K562 (cell line): ENCODE data around the gene CEBPE. TPM values are rescaled to one million over a fixed set of nuclear protein-coding genes. Genes with fewer than 3 reads are reported as not detected.

ENCODE experiments used
- ATAC-seq: fragments of 200-7000 bp; cut with Tn5 transposase; 3 replicates; pipeline ENCODE4 v1.9.1; 2020; ENCODE audit warnings: moderate library complexity
- BruUV-seq: library from RNA; stranded (reverse); fragments of 400-500 nt; replicated peaks from 2 replicates; lab custom pipeline; 2021; lab: Mats Ljungman, UMichigan
- CTCF ChIA-PET: fragments of 300-600 bp; formaldehyde crosslinking; extraction: SDS; loops from one replicate; lab custom pipeline; 2021; ENCODE audit warnings: low intra/inter-chr PET ratio; lab: Yijun Ruan, JAX
- POLR2A ChIA-PET: fragments of 300-600, 350-650 bp; sonication (Branson Sonifier 250); formaldehyde crosslinking; extraction: SDS; loops from one replicate; lab custom pipeline; 2021; ENCODE audit warnings: antibody characterized with exemption, inconsistent platforms; lab: Yijun Ruan, JAX
- DNase-seq, 4 experiments: peaks; one replicate each; pipeline versions ENCODE4 v3.0.0 to v3.0.0-alpha.2; 2011 to 2018; ENCODE audit warnings: low spot score in 3 of 4, mixed read lengths in 3 of 4; ENCODE audit errors: extremely low read depth in 1 of 4
- FAIRE-seq: peaks from 2 replicates; lab custom pipeline; 2011; peaks lifted over from hg19 to GRCh38; lab: Jason Lieb, UNC
- H2AFZ ChIP-seq: 2 replicates; pipeline ENCODE4 v1.6.0; 2011; ENCODE audit warnings: low read depth, low read length, control low read depth, inconsistent platforms
- H3K27ac ChIP-seq: fragments of 200-600 bp; 3 replicates; pipeline ENCODE4 v1.8.0; 2011; ENCODE audit warnings: low read depth, mild to moderate bottlenecking, control low read depth, inconsistent platforms, low read length, moderate library complexity, mixed read lengths; ENCODE audit errors: extremely low read depth
- H3K27me3 ChIP-seq, 2 experiments: fragments of 300-600 bp in 1 of 2; 2 replicates in 1 of 2; 3 replicates in 1 of 2; pipeline versions ENCODE4 v1.6.0 to v1.8.0; 2011; ENCODE audit warnings: inconsistent platforms in 2 of 2, low read length in 2 of 2, mild to moderate bottlenecking in 1 of 2, mixed read lengths in 1 of 2, moderate library complexity in 1 of 2; ENCODE audit not compliant: control insufficient read depth in 2 of 2, insufficient read depth in 2 of 2
- H3K36me3 ChIP-seq: fragments of 300-600 bp; 3 replicates; pipeline ENCODE4 v1.8.0; 2011; ENCODE audit warnings: mild to moderate bottlenecking, low read length, inconsistent platforms; ENCODE audit not compliant: control insufficient read depth, insufficient read depth
- H3K4me1 ChIP-seq, 2 experiments: fragments of 200-600 bp in 1 of 2; replicated peaks in 1 of 2; 2 replicates in 1 of 2; 3 replicates in 1 of 2; pipeline versions ENCODE4 v1.5.1 to v1.8.0; 2011; ENCODE audit warnings: inconsistent platforms in 2 of 2, low read length in 2 of 2, mild to moderate bottlenecking in 1 of 2, mixed read lengths in 1 of 2, moderate library complexity in 1 of 2; ENCODE audit not compliant: control insufficient read depth in 2 of 2, insufficient read depth in 2 of 2
- H3K4me2 ChIP-seq: 2 replicates; pipeline ENCODE4 v1.6.1; 2011; ENCODE audit warnings: low read length, control low read depth, inconsistent platforms, mixed read lengths; ENCODE audit not compliant: insufficient read depth
- H3K4me3 ChIP-seq: fragments of 200-600 bp; sonication (generic), shearing (Covaris generic); 2 replicates; pipeline ENCODE4 v1.5.1; 2016; ENCODE audit warnings: control low read depth, inconsistent platforms
- H3K79me2 ChIP-seq: fragments of 200-600 bp; 3 replicates; pipeline ENCODE4 v1.8.0; 2011; ENCODE audit warnings: low read length, inconsistent platforms; ENCODE audit not compliant: control insufficient read depth, insufficient read depth
- H3K9ac ChIP-seq, 2 experiments: 2 replicates each; pipeline versions ENCODE4 v1.6.0 to v1.6.1; 2011; ENCODE audit warnings: low read depth in 2 of 2, low read length in 2 of 2, control low read depth in 1 of 2, inconsistent platforms in 1 of 2, mild to moderate bottlenecking in 1 of 2, mixed read lengths in 1 of 2; ENCODE audit not compliant: insufficient read depth in 1 of 2
- H3K9me1 ChIP-seq: one replicate; pipeline ENCODE4 v1.6.0; 2011; ENCODE audit warnings: inconsistent platforms, mild to moderate bottlenecking, low read length, moderate library complexity; ENCODE audit not compliant: control insufficient read depth, insufficient read depth
- H3K9me3 ChIP-seq: replicated peaks from 2 replicates; pipeline ENCODE4 v1.5.1; 2011; ENCODE audit warnings: low read depth, low read length, inconsistent platforms; ENCODE audit not compliant: control insufficient read depth, insufficient read depth
- H4K20me1 ChIP-seq: replicated peaks from 2 replicates; pipeline ENCODE4 v1.6.1; 2011; ENCODE audit warnings: low read length, inconsistent platforms, mixed read lengths; ENCODE audit not compliant: control insufficient read depth, insufficient read depth
- ARID2 ChIP-seq: fragments of 450-650 bp; IDR thresholded peaks from 2 replicates; pipeline ENCODE4 v1.6.1; 2017; ENCODE audit warnings: antibody characterized with exemption, mild to moderate bottlenecking
- ATF3 ChIP-seq, 2 experiments: fragments of 450-650 bp in 1 of 2; sonication (generic) in 1 of 2; formaldehyde crosslinking in 1 of 2; IDR thresholded peaks in 1 of 2; conservative IDR thresholded peaks in 1 of 2; 2 replicates each; pipeline versions ENCODE4 v1.6.1 to v1.8.1; 2016 to 2023; ENCODE audit warnings: mild to moderate bottlenecking in 2 of 2, moderate library complexity in 2 of 2, inconsistent platforms in 1 of 2, missing genetic modification reagents in 1 of 2
- BHLHE40 ChIP-seq: IDR thresholded peaks from 2 replicates; pipeline ENCODE4 v1.6.1; 2011; ENCODE audit warnings: low read length, improper control_type of control experiment
- FIP1L1 ChIP-seq: fragments of 200-400 bp; formaldehyde crosslinking; IDR thresholded peaks from 2 replicates; pipeline ENCODE4 v1.6.1; 2018; ENCODE audit warnings: mild to moderate bottlenecking, low read depth, low read length; ENCODE audit not compliant: poor library complexity, severe bottlenecking
- FOSL1 ChIP-seq: fragments of 200-800 bp; sonication (Bioruptor generic); conservative IDR thresholded peaks from 2 replicates; pipeline ENCODE4 v1.6.1; 2016; ENCODE audit warnings: missing genetic modification characterization, missing compliant biosample characterization
- NRF1 ChIP-seq, 2 experiments: fragments of 450-650 bp; IDR thresholded peaks in 1 of 2; conservative IDR thresholded peaks in 1 of 2; 2 replicates each; pipeline ENCODE4 v1.6.1; 2014; ENCODE audit warnings: mild to moderate bottlenecking in 2 of 2
- PHF20 ChIP-seq: fragments of 450-650 bp; IDR thresholded peaks from 2 replicates; pipeline ENCODE4 v1.6.1; 2018; ENCODE audit not compliant: partially characterized antibody
- SMAD2 ChIP-seq: fragments of 150-350 bp; IDR thresholded peaks from 2 replicates; pipeline ENCODE4 v1.6.1; 2014; ENCODE audit warnings: low read depth, mild to moderate bottlenecking, low read length
- SMARCA4 ChIP-seq: fragments of 450-650 bp; IDR thresholded peaks from 2 replicates; pipeline ENCODE4 v1.6.1; 2016
- TCF3 ChIP-seq: sonication (generic); formaldehyde crosslinking; IDR thresholded peaks from 2 replicates; pipeline ENCODE4 v1.4.0; 2020; ENCODE audit warnings: mild to moderate bottlenecking, missing genetic modification reagents
- ZNF134 ChIP-seq: fragments of 250-450 bp; sonication (Bioruptor Pico); conservative IDR thresholded peaks from 2 replicates; pipeline ENCODE4 v1.4.0; 2020
- ZSCAN32 ChIP-seq: fragments of 450-650 bp; formaldehyde crosslinking; IDR thresholded peaks from 2 replicates; pipeline ENCODE4 v1.4.0; 2020; ENCODE audit warnings: mild to moderate bottlenecking, moderate library complexity
- WGBS: fragments of 100-300 bp; shearing (Covaris generic); methylation state at CpG from one replicate; pipeline ENCODE4 v1.1.6; 2016; ENCODE audit warnings: low coverage, mixed read lengths; ENCODE audit not compliant: insufficient coverage; ENCODE audit errors: missing lambda C conversion rate; 5-methylcytosine and 5-hydroxymethylcytosine counted together
- in situ Hi-C: fragments of 300-500 bp; cut with MboI; formaldehyde crosslinking; loops from 4 replicates; pipeline ENCODE4 v1.15.0; 2018; ENCODE audit warnings: inconsistent platforms, mixed read lengths
- intact Hi-C: fragments of 100-400 bp; cut with micrococcal nuclease; formaldehyde crosslinking; loops from 2 replicates; pipeline ENCODE4 v1.14.2; 2022
- polyA plus RNA-seq, 8 experiments: library from polyadenylated mRNA; depleted of rRNA in 4 of 8; stranded (reverse) in 5 of 8; unstranded in 3 of 8; fragments of >200 nt; fragmentation: Nextera tagmentation in 2 of 8; fragmentation: Illumina TruSeq in 1 of 8; extraction: Ambion mirVana in 2 of 8; extraction: Trizol in 1 of 8; gene quantifications; 2 replicates each; pipeline versions ENCODE4 v1.2.1 to v1.2.3, GENCODE V29; 2011 to 2014; ENCODE audit warnings: inconsistent platforms in 1 of 8, missing spikeins in 1 of 8
- total RNA-seq, 7 experiments: library from RNA; depleted of rRNA in 6 of 7; stranded (reverse); fragments of >200 nt in 6 of 7; fragmentation: Illumina TruSeq in 2 of 7; extraction: Trizol in 2 of 7; gene quantifications; 2 replicates each; pipeline versions ENCODE4 v1.2.1 to v1.2.3, GENCODE V29; 2011 to 2021; ENCODE audit warnings: low replicate concordance in 1 of 7

The CEBPE gene
- total and polyA plus RNA-seq, 9 of the 15 experiments (the other 6 are each of a cell fraction or from before 2014, with no cell fraction given): 0.09 to 0.15 (median 0.13) TPM; not detected in 6

- Histone ChIP-seq H2AFZ (no peak overlapping the region), H3K4me2 (no peak overlapping the region), H4K20me1 (peaks cover 3% of the 10 kb centered on the region; the same call in 1 of the 2 replicates), H3K36me3 (no peaks in the 10 kb centered on the region), H3K9ac (no peak overlapping the region), H3K27me3 (peaks cover 0 to 10% of the 10 kb centered on the region in 2 experiments; a peak in 3 of 5 replicates), H3K4me3 (no peak overlapping the region), H3K9me1 (no peaks in the 10 kb centered on the region), H3K79me2 (no peaks in the 10 kb centered on the region), H3K4me1 (peaks cover 41 to 61% of the 10 kb centered on the region in 2 experiments), H3K9me3 (no peaks in the 10 kb centered on the region), H3K27ac (no peak overlapping the region)
- DNase-seq (no peak), ATAC-seq (no peak), FAIRE-seq (peak; percentile 48)
- ChIA-PET CTCF (no interaction called here), POLR2A (interaction anchor here (0.7 kb wide), 1 partner anchor 173 kb away, joined by 3 read pairs; no protein-coding TSS in a partner anchor)
- in situ Hi-C loops (no loop called here), intact Hi-C loops (no loop called here)
- TF ChIP-seq ARID2: no peak
- no peak for TF ChIP-seq NRF1 (conservative IDR thresholded peaks at IDR 0.05 in 1 of 2, IDR thresholded peaks at IDR 0.05 in 1 of 2)
- TF ChIP-seq FIP1L1: no peak
- TF ChIP-seq ZNF134: peak; percentile 76
- 13% methylated on average over 5 of the region's 5 CpGs for WGBS
- no TSS peak for BruUV-seq
Measured at GRCh38 chr14:23115918-23116317, 3.1 kb downstream of the CEBPE start.

GRCh38 chr14:23115039-23115731 is 3.9 kb downstream of the CEBPE start:
- no peaks in the 10 kb centered on the region for H3K79me2 ChIP-seq
- H3K9ac ChIP-seq: 0 out of 4 replicates have a peak overlapping the region, but pooled peaks of 1 of the 2 experiments have one; percentile 18
- ATAC-seq (no peak), FAIRE-seq (no peak), DNase-seq (no peak)
- H3K9me1 ChIP-seq: no peaks in the 10 kb centered on the region
- CTCF ChIA-PET: no interaction called here
- intact Hi-C loops (no loop called here), in situ Hi-C loops (no loop called here)
- 28% methylated on average over 10 of the region's 10 CpGs for WGBS
- no peaks in the 10 kb centered on the region for H3K9me3 ChIP-seq
- 0 out of 2 replicates have a peak, but pooled peaks have one; percentile 35 for TF ChIP-seq FOSL1 (tag)
- no peak for TF ChIP-seq SMARCA4
- no peak for TF ChIP-seq TCF3 (CRISPR knock-in tag)
- no peak for TF ChIP-seq SMAD2
- TF ChIP-seq BHLHE40: peak; percentile 28; the same call in 1 of the 2 replicates
- peak; percentile 77 for TF ChIP-seq ATF3 (IDR thresholded peaks at IDR 0.05)
- TF ChIP-seq ATF3 (CRISPR knock-in tag; conservative IDR thresholded peaks at IDR 0.05): no peak
- TF ChIP-seq PHF20: no peak
- TF ChIP-seq ZSCAN32 (CRISPR knock-in tag): 0 out of 2 replicates have a peak, but pooled peaks have one; percentile 21
- H3K27ac ChIP-seq: no peak overlapping the region
- H3K4me2 ChIP-seq: no peak overlapping the region
- POLR2A ChIA-PET: interaction anchor here (0.6 to 0.7 kb wide), 2 partner anchors 9 to 173 kb away, joined by 3 read pairs; no protein-coding TSS in a partner anchor
- peaks cover 0 to 12% of the 10 kb centered on the region in 2 experiments; a peak in 3 of 5 replicates for H3K27me3 ChIP-seq
- no peak overlapping the region for H2AFZ ChIP-seq
- BruUV-seq: no TSS peak
- peaks cover 3% of the 10 kb centered on the region; the same call in 1 of the 2 replicates for H4K20me1 ChIP-seq
- no peak overlapping the region for H3K4me3 ChIP-seq
- peaks cover 35 to 64% of the 10 kb centered on the region in 2 experiments for H3K4me1 ChIP-seq
- H3K36me3 ChIP-seq: no peaks in the 10 kb centered on the region
